Measurements from ENCODE around the gene PHC2.

PHC2 gene

GRCh38 chr1:33339413-33339812, 91.5 kb downstream of the PHC2 start:
- DNase-seq (ENCODE audit: low read depth, low spot score) = no peak
- H3K27ac ChIP-seq = peak overlapping the region; percentile 99

GRCh38 chr1:33338440-33339211, 92.3 kb downstream of the PHC2 start:
- no peak for DNase-seq (ENCODE audit: low read depth, low spot score)
- peak overlapping the region; percentile 99 for H3K27ac ChIP-seq

GRCh38 chr1:33338048-33338439, 92.9 kb downstream of the PHC2 start:
- H3K27ac ChIP-seq = peak overlapping the region; percentile 99
- DNase-seq (ENCODE audit: low read depth, low spot score) = no peak

GRCh38 chr1:33337441-33337840, 93.5 kb downstream of the PHC2 start:
- no peak for DNase-seq (ENCODE audit: low read depth, low spot score)
- H3K27ac ChIP-seq = peak overlapping the region; percentile 99

- peak overlapping the region; percentile 21 for H3K27ac ChIP-seq
- DNase-seq (ENCODE audit: low read depth, low spot score) = no peak
Observed at GRCh38 chr1:33336580-33336979, 94.3 kb downstream of the PHC2 start.

- H3K27ac ChIP-seq = peak overlapping the region; percentile 60
- DNase-seq (ENCODE audit: low read depth, low spot score) = no peak
Observed at GRCh38 chr1:33335020-33335419, 95.9 kb downstream of the PHC2 start.

- H3K27ac ChIP-seq = peak overlapping the region; percentile 60
- DNase-seq (ENCODE audit: low read depth, low spot score) = no peak
Observed at GRCh38 chr1:33334081-33334552, 96.8 kb downstream of the PHC2 start.

- DNase-seq (ENCODE audit: low read depth, low spot score) = no peak
- H3K27ac ChIP-seq = peak overlapping the region; percentile 60
Observed at GRCh38 chr1:33332881-33333280, 98.0 kb downstream of the PHC2 start.

GRCh38 chr1:33332357-33332789, 98.5 kb downstream of the PHC2 start:
- peak overlapping the region; percentile 60 for H3K27ac ChIP-seq
- DNase-seq (ENCODE audit: low read depth, low spot score) = no peak

- DNase-seq (ENCODE audit: low read depth, low spot score) = no peak
- H3K27ac ChIP-seq = peak overlapping the region; percentile 60
Observed at GRCh38 chr1:33331444-33332356, 99.2 kb downstream of the PHC2 start.

- peak overlapping the region; percentile 60 for H3K27ac ChIP-seq
- DNase-seq (ENCODE audit: low read depth, low spot score) = no peak
Observed at GRCh38 chr1:33330906-33331305, 100.0 kb downstream of the PHC2 start.

GRCh38 chr1:33330361-33330890, 100.5 kb downstream of the PHC2 start:
- DNase-seq (ENCODE audit: low read depth, low spot score) = no peak
- peak overlapping the region; percentile 60 for H3K27ac ChIP-seq

GRCh38 chr1:33329600-33330305, 101.1 kb downstream of the PHC2 start:
- no peak for DNase-seq (ENCODE audit: low read depth, low spot score)
- peak overlapping the region; percentile 60 for H3K27ac ChIP-seq

- DNase-seq (ENCODE audit: low read depth, low spot score) = no peak
- peak overlapping the region; percentile 60 for H3K27ac ChIP-seq
Observed at GRCh38 chr1:33328817-33329216, 102.1 kb downstream of the PHC2 start.

GRCh38 chr1:33327587-33328325, 103.1 kb downstream of the PHC2 start:
- DNase-seq (ENCODE audit: low read depth, low spot score) = peak; percentile 95

GRCh38 chr1:33326785-33327184, 104.1 kb downstream of the PHC2 start:
- DNase-seq (ENCODE audit: low read depth, low spot score) = no peak
- peak overlapping the region; percentile 60 for H3K27ac ChIP-seq

More at GRCh38 chr1:33327587-33328325, 103.1 kb downstream of the PHC2 start:
- H3K27ac ChIP-seq = peak overlapping the region; percentile 60

GRCh38 chr1:33324677-33325575, 106.0 kb downstream of the PHC2 start:
- H3K27ac ChIP-seq = no peak overlapping the region
- no peak for DNase-seq (ENCODE audit: low read depth, low spot score)

- DNase-seq (ENCODE audit: low read depth, low spot score) = no peak
- no peak overlapping the region for H3K27ac ChIP-seq
Observed at GRCh38 chr1:33323663-33324477, 107.0 kb downstream of the PHC2 start.
